ENCODE data around the gene TCL1A. TPM values are rescaled to one million over a fixed set of nuclear protein-coding genes. Genes with fewer than 3 reads are reported as not detected.

TCL1A gene
- total RNA-seq, 1 experiment from 2014 or later = not detected

- Mint-ChIP-seq H3K27me3 (ENCODE audit: unreplicated experiment) (peaks cover 55% of the 10 kb centered on the region), H3K4me1 (ENCODE audit: low read depth, unreplicated experiment) (no peaks in the 10 kb centered on the region), H3K36me3 (ENCODE audit: insufficient read depth, unreplicated experiment) (no peaks in the 10 kb centered on the region), H3K4me3 (ENCODE audit: low read depth, unreplicated experiment) (no peak overlapping the region), H3K9me3 (ENCODE audit: low read depth, unreplicated experiment) (peaks cover 3% of the 10 kb centered on the region), H3K27ac (ENCODE audit: unreplicated experiment) (no peak overlapping the region)
- no peak for DNase-seq
- intact Hi-C loops (cut with micrococcal nuclease; ENCODE audit: unreplicated experiment) = no loop called here
- no peak for TF ChIP-seq CTCF (IDR thresholded peaks at IDR 0.05; ENCODE audit: unreplicated experiment)
- no TSS peak for BruUV-seq (replicated peaks)
- CTCF ChIA-PET = no interaction called here
These were observed 27.9 kb upstream of the TCL1A start for GRCh38 chr14:95741781-95742180.

GRCh38 chr14:95741038-95741490 is 27.1 kb upstream of the TCL1A start:
- H3K27me3 Mint-ChIP-seq (ENCODE audit: unreplicated experiment) = peaks cover 62% of the 10 kb centered on the region
- H3K36me3 Mint-ChIP-seq (ENCODE audit: insufficient read depth, unreplicated experiment) = no peaks in the 10 kb centered on the region
- H3K4me1 Mint-ChIP-seq (ENCODE audit: low read depth, unreplicated experiment) = no peaks in the 10 kb centered on the region
- DNase-seq = peak; percentile 14
- peaks cover 3% of the 10 kb centered on the region for H3K9me3 Mint-ChIP-seq (ENCODE audit: low read depth, unreplicated experiment)
- no peak for TF ChIP-seq CTCF (IDR thresholded peaks at IDR 0.05; ENCODE audit: unreplicated experiment)
- no TSS peak for BruUV-seq (replicated peaks)
- intact Hi-C loops (cut with micrococcal nuclease; ENCODE audit: unreplicated experiment) = no loop called here
- no peak overlapping the region for H3K27ac Mint-ChIP-seq (ENCODE audit: unreplicated experiment)
- no peak overlapping the region for H3K4me3 Mint-ChIP-seq (ENCODE audit: low read depth, unreplicated experiment)
- CTCF ChIA-PET = no interaction called here

GRCh38 chr14:95739356-95739755 is 25.4 kb upstream of the TCL1A start:
- CTCF ChIA-PET = no interaction called here
- no peaks in the 10 kb centered on the region for H3K4me1 Mint-ChIP-seq (ENCODE audit: low read depth, unreplicated experiment)
- DNase-seq = no peak
- TF ChIP-seq CTCF (IDR thresholded peaks at IDR 0.05; ENCODE audit: unreplicated experiment) = no peak
- intact Hi-C loops (cut with micrococcal nuclease; ENCODE audit: unreplicated experiment) = no loop called here
- no peak overlapping the region for H3K27ac Mint-ChIP-seq (ENCODE audit: unreplicated experiment)
- H3K36me3 Mint-ChIP-seq (ENCODE audit: insufficient read depth, unreplicated experiment) = no peaks in the 10 kb centered on the region
- H3K4me3 Mint-ChIP-seq (ENCODE audit: low read depth, unreplicated experiment) = no peak overlapping the region
- peaks cover 65% of the 10 kb centered on the region for H3K27me3 Mint-ChIP-seq (ENCODE audit: unreplicated experiment)
- BruUV-seq (replicated peaks) = no TSS peak
- peaks cover 3% of the 10 kb centered on the region for H3K9me3 Mint-ChIP-seq (ENCODE audit: low read depth, unreplicated experiment)

- Mint-ChIP-seq H3K27ac (ENCODE audit: unreplicated experiment) (no peak overlapping the region), H3K36me3 (ENCODE audit: insufficient read depth, unreplicated experiment) (no peaks in the 10 kb centered on the region), H3K4me1 (ENCODE audit: low read depth, unreplicated experiment) (no peaks in the 10 kb centered on the region), H3K4me3 (ENCODE audit: low read depth, unreplicated experiment) (no peak overlapping the region), H3K27me3 (ENCODE audit: unreplicated experiment) (peaks cover 67% of the 10 kb centered on the region), H3K9me3 (ENCODE audit: low read depth, unreplicated experiment) (no peaks in the 10 kb centered on the region)
- TF ChIP-seq CTCF (IDR thresholded peaks at IDR 0.05; ENCODE audit: unreplicated experiment) = no peak
- intact Hi-C loops (cut with micrococcal nuclease; ENCODE audit: unreplicated experiment) = no loop called here
- no TSS peak for BruUV-seq (replicated peaks)
- CTCF ChIA-PET = interaction anchor here (0.7 kb wide), 1 partner anchor 1050 kb away, joined by 4 read pairs; no protein-coding TSS in a partner anchor
- no peak for DNase-seq
These were observed 19.3 kb upstream of the TCL1A start for GRCh38 chr14:95733212-95733611.
